GM19395 (cell line): ENCODE measurements around the gene MTF1.
"Not testable (repeated sequence)": the region's sequence is repeated elsewhere in the genome, so short reads cannot be mapped to it uniquely, and the experiment has no call there.

Experiments used
- ATAC-seq: cut with Tn5 transposase; IDR thresholded peaks from one replicate; pipeline ENCODE4 v1.9.1; 2021; ENCODE audit warnings: mild to moderate bottlenecking, moderate library complexity; ENCODE audit not compliant: unreplicated experiment

MTF1 gene

GRCh38 chr1:37794372-37795339, 64.7 kb downstream of the MTF1 start:
- no peak for ATAC-seq

GRCh38 chr1:37793773-37794371, 65.5 kb downstream of the MTF1 start, which contains the start of gene MANEAL:
TSS of gene MANEAL (plus strand) at chr1:37793847. CDS start at chr1:37794183, 336 bp downstream.
- ATAC-seq: no peak

DNA sequence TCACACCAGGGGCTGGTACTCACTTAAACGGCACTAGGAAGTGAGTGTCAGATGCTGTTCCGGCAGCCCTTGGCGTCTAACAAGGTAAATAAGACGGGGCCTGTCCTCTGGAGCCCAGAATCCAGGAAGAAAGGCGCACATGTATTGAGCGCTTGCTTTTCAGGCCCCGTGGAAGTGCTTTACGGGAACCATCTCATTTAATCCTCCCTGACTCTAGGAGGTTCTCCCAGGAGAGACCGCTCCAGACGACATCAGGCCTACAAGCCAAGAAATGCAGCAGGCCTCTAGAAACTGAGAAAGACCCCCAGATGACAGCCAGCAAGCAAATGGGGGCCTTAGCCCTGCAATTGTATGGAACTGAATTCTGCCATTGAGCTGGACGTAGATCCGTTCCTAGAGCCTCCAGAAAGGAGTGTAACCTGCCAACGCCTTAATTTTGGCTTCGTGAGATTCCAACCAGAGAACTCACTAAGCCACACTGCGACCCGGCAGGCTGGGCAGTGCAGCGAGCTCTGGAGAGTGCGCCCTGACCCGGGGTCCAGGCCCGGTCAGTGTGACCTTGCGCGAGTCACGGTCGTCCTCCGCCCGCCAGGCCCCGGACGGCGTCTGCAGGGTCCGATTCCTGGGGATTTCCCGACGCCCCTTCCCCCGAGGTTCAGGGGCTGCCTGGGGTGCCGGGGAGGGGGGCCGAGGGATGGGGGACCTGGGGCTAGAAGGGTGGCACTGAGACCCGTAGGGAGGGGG, 66.3 kb downstream of the MTF1 start:
- no peak for ATAC-seq

DNA sequence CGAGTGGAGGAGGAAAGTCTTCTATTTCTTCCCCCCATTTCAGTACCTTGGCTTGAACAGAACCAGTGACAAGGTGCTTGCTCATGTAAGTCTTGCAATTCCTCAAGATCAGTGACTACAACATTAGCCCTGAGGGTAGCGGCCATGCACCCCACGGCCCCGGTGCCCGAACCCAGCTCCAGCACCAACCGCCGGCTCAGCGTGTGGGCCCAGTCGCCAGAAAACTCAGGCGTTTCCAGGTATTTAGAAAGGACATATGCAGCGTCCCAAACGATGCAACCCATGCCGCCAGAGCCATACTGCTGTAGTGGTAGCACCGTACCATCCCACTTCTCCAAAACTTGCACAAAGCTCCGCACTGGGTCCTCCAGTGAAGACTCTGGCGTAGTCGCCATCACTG, 76.9 kb downstream of the MTF1 start:
- no peak for ATAC-seq

DNA sequence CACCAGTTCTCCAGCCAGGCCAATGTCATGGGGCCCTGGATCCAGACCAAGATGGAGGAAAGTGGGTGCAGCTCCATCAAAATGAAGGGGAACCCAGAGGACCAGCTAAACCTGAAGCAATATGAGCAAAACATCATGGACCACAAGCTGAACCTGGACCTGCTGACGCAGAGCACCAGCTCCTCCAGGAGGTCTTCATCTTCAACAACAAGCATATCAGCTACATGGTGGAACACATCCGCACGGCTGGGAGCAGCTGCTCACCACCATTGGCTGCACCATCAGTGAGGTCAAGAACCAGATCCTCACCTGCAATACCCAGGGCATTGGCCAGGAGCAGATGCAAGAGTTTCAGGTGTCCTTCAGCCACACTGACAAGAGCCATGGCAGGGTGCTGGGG, 80.7 kb downstream of the MTF1 start:
- ATAC-seq: no peak

GRCh38 chr1:37776946-37777516, 82.4 kb downstream of the MTF1 start:
- ATAC-seq: no peak

GRCh38 chr1:37771440-37771839, 88.0 kb downstream of the MTF1 start:
- ATAC-seq: not testable (repeated sequence)

DNA sequence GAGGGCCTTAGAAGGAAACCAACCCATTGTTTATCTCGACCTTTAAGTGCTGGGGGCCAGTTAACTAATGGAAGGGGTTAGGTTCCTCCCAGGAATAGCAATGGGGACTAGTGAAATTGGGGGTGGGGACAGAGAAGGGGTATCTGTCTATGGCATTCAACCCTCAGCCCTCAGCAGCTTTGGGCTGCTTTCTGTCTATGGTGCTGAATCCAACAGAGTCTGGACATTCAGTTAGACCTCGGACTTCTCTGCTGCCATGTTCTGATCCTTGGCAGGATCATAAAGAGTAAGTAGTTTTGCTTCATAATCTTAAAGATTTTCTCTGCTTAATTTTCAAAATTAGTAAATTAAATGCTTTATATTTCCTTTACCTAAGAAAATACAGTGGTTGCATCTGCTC, 91.9 kb downstream of the MTF1 start:
- ATAC-seq: no peak

- ATAC-seq: no peak
These were observed 93.3 kb downstream of the MTF1 start for GRCh38 chr1:37765916-37766664.

GRCh38 chr1:37764888-37765441, 94.4 kb downstream of the MTF1 start, which contains the start of gene EPHA10:
TSS of gene EPHA10 (minus strand) at chr1:37765120. CDS start at chr1:37765066, 54 bp downstream.
- no peak for ATAC-seq

GRCh38 chr1:37764414-37764825, 95.0 kb downstream of the MTF1 start:
- no peak for ATAC-seq

DNA sequence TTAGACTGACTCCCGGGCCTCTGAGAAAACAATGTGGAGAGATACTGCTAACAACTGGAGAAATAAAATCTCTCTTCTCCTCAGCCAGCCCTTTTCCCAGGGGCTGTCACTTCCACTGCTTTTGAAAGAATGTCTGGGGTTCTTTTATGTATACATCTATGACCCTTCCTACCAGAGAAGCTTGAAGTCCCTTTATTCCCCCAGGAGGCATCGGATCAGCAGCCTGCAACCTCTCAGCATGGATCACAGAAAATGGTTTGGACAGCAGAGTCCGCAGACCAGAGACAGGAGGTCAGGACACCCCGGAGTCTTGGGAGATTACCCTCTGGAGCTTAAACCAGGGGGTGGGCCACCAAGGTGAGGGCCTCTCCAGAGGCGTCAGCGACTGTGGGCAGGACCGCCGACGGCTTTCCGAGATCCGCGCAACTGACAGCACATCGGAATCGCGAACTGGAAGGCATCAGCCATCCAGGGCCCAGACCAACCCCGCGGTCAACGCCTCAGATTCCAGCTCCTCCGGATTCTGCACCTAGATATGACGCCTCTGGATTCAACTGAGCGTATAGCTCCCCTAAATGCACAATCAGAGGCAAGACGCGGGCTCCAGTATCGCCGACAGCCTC, 95.5 kb downstream of the MTF1 start:
- no peak for ATAC-seq

DNA sequence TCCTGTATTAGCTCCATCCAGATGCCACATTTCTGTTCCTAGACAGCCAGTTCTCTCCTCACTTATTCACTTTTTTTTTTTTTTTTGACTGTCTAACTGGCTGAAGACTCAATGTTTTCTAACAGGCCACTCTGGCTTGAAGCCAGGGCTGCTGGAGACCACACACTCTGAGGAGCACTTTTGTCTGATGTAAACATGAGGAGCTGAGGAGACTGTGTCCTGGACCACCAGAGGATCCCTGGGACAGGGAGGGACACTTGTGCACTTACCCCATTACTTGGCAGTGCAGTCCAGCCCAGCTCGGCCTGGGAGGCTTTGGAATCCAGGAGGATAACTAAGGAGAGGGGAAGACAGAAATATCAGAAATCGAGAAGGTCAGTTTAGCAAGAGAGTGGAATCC, 96.9 kb downstream of the MTF1 start:
- no peak for ATAC-seq

DNA sequence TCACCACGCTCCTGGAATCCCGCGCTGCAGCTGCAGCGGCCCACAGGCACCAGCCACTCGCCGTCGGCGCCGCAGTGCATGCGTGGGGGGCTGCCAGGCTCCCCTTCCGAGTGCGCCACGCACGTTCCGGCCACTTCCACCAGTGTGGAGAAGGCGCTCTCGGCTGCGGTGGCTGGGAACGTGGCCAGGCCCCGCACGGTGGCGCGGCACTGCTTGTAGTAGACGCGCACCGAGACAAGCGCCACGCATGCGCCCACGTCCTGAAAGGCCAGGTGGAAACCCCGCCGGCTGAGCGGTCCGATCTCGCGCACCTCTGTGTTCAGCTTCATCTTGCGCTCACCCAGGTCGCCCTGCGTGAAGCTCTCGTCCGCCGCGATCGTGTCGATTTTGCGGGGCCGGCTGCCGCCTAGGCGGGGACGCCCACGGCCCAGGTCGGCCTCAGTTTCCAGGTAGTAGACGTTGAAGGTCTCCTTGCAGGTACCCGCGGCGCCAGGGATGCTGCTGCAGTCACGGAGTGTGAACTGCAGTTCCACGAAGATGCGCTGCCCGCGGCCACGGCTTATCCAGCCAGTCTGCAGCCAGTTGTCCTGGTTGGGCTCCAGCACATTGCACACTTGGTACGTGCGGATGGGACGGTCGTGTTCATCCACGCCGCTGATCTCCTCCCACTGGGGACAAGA, 97.8 kb downstream of the MTF1 start:
- no peak for ATAC-seq
